ENCODE measurements around the gene HLF.
A peak's percentile ranks its signal among the peaks of the same experiment; 100 is the strongest.
"Not testable (repeated sequence)": the region's sequence is repeated elsewhere in the genome, so short reads cannot be mapped to it uniquely, and the experiment has no call there.

The HLF gene

DNA sequence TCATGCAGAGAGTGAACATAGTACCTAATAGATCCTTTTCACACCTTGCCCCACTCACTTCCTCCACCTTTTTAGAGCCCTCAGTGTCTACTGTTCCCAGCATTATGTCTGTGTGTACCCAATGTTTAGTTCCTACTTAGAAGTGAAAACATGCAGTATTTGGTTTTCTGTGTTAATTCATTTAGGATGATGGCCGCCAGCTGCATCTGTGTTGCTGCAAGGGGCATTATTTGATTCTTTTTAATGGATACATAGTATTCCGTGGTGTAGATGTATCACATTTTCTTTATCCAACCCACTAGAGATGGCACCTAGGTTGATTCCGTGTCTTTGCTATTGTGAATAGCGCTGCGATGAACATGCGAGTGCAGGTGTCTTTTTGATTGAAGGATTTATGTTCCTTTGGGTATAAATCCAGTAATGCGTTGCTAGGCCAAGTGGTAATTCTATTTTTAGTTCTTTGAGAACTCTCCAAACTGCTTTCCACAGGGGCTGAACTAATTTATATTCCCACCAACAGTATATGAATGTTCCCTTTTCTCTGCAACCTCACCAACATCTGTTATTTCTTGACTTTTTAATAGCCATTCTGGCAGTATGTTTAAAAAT lies 47.1 kb downstream of the HLF start:
- no peak for DNase-seq (ENCODE audit: low read depth in 3 of 3)

DNA sequence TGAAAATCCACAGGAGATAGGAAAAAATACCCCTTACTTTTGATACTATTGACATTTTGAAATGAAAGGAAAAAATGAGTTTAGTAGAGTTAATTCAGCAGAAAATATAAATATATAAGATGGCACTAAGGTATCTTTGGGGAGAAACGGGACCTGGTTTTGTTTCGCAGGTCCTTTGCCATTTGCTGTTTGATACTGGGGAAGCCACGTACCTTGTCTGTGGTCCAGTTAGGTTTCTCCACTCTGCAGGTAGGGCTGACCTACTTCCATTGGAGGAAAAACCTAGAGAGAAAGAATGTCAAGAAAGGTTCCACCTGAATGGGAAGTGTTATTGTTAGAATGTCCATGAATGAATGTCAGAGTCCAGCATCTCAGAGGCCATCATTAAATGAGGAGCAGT lies 48.1 kb downstream of the HLF start:
- no peak for DNase-seq (ENCODE audit: low read depth in 3 of 3)

GRCh38 chr17:55314061-55314783 lies 49.5 kb downstream of the HLF start:
- DNase-seq (ENCODE audit: low read depth in 3 of 3) = no peak

GRCh38 chr17:55314784-55315491 lies 50.2 kb downstream of the HLF start:
- peak in 1 of 3 donors; percentile 12 for DNase-seq (ENCODE audit: low read depth in 3 of 3)

DNA sequence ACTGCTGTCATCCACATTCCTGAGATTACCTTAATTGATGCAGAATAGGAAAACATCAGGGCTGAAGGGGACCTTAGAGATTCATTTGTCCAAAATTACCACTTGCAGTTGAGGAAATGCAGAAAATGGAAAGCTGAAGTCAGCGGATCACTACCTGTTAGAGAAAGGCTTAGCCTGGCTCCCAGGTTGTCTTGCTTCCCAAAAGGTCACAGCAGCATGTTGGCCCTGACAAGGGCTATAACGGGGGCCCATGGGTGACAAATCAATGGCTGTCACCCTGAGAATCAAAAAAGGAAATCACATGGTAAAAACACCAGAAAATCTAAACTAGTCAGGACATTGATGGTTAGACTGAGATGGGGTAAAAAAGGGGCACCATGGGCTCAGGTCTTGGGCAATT lies 51.7 kb downstream of the HLF start:
- no peak for DNase-seq (ENCODE audit: low read depth in 3 of 3)

DNA sequence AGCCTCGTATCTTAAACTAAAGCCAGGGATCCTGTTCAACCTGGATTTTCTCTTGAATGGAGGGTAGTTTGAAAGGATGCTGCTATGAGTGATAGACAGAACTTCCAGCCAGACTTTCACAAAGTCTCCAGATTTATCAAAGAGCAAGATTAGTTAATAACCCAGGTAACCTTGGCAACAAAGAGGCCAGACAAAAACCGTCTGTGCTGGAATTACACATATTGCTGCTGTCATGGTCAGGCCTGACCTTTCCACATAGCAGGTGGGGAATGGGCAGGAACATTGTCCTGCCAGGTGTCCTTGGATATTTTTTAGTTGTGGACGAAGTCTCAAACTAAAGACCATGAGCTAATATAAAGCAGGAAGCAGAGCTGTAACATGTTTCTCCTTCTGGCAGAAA lies 52.5 kb downstream of the HLF start:
- DNase-seq (ENCODE audit: low read depth in 3 of 3) = no peak

DNA sequence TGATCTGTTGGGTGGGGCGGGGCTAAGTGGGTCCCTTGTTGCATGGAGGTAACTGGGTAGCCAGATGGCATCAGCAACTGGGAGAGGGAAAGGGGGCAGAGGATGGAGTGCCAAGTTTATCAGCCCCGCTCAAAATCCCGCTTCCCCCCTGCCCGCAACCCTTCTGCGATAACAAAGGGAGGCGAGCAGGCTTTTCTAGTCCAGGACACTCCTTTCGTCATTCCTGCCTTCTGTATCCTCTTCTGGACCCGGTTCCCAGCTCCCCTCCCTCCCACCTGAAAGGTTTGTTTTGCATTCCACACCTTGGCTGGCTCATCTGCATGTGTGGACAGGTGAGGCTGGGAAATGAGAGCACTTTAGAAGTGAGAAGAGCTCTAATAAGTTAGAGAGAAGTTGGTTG lies 53.3 kb downstream of the HLF start:
- no peak for DNase-seq (ENCODE audit: low read depth in 3 of 3)

GRCh38 chr17:55318715-55319487 lies 54.1 kb downstream of the HLF start:
- DNase-seq (ENCODE audit: low read depth in 3 of 3) = no peak

- DNase-seq (ENCODE audit: low read depth in 3 of 3) = no peak
Measured at GRCh38 chr17:55319933-55320593, 55.3 kb downstream of the HLF start.

GRCh38 chr17:55320594-55321426 lies 56.0 kb downstream of the HLF start:
- no peak for DNase-seq (ENCODE audit: low read depth in 3 of 3)

GRCh38 chr17:55321427-55322060 lies 56.8 kb downstream of the HLF start:
- no peak for DNase-seq (ENCODE audit: low read depth in 3 of 3)

DNA sequence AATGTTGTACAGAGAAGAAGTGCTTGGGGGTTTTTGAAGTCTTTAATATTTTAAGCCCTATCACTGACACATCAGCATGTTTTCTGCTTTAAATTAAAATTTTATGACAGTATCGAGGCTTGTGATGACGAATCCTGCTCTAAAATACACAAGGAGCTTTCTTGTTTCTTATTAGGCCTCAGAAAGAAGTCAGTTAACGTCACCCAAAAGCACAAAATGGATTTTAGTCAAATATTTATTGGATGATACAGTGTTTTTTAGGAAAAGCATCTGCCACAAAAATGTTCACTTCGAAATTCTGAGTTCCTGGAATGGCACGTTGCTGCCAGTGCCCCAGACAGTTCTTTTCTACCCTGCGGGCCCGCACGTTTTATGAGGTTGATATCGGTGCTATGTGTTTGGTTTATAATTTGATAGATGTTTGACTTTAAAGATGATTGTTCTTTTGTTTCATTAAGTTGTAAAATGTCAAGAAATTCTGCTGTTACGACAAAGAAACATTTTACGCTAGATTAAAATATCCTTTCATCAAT lies 57.8 kb downstream of the HLF start:
- no peak for DNase-seq (ENCODE audit: low read depth in 3 of 3)

- no peak for DNase-seq (ENCODE audit: low read depth in 3 of 3)
Measured at GRCh38 chr17:55323518-55324295, 58.9 kb downstream of the HLF start.

GRCh38 chr17:55324296-55324978 lies 59.7 kb downstream of the HLF start:
- DNase-seq (ENCODE audit: low read depth in 3 of 3) = no peak

DNA sequence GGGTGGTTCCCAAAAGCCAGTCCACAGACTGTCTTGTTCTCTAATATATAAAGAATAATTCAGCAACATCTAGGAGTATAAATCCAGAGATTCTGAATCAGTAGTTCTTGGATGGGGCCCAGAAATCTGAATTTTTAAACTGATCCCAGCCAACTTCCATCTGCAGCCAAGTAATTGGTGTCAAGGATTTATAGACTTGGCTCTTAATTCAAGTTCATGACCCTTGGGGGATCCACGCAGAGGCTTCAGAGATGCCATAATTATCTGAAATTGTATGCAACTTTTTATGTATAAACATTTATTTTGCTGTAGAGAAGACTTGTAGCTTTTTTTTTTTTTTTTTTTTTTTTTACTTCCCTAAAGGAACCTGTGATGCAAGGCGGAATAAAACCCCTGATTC lies 60.6 kb downstream of the HLF start:
- no peak for DNase-seq (ENCODE audit: low read depth in 3 of 3)

- no peak for DNase-seq (ENCODE audit: low read depth in 3 of 3)
Measured at GRCh38 chr17:55326030-55326429, 61.3 kb downstream of the HLF start.

DNA sequence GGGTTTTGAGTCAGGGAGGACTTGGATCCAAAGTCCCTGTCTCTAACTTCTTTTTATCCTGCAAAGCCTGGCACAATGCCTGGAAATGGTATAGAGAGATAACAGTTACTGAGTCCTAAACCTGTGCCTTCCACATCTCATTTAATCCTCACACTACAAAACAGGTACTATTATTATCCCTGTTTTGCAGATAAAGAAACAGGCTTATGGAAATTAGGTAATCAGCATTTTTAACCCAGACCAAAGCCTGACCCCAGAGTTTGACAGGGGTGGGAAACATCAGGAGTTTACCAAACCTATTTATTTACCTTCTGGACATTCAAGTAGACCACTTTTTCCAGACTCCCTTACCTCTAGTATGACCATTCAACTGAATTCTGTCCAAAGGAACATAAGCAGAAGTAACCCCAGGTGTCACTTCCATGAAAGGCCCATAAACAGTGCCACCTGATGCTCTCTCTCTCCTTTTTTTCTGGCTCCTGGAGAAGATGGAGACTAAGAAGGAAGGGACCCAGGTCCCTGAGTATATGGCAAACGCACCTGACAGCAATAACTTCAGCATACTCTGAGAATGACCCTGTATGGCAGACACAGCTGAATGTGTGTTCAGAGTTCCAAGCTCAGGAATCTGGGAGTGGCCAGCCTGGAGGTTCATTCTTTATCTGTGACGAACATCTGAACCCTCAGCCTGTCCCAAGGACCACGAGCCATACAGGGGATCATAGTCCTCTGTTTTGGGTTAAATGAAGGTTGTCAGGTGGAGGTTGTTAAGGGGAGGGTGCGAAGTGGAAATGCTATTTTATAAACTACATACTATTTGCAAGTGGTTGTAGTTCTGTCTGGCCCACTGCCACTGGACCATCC lies 62.7 kb downstream of the HLF start:
- DNase-seq (ENCODE audit: low read depth in 3 of 3) = no peak

- not testable (repeated sequence) for DNase-seq (ENCODE audit: low read depth in 3 of 3)
Measured at GRCh38 chr17:55328514-55328913, 63.8 kb downstream of the HLF start.
